Measurements from ENCODE around the gene GDA. TPM values are rescaled to one million over a fixed set of nuclear protein-coding genes. Genes with fewer than 3 reads are reported as not detected.

Gene GDA
- total RNA-seq, 2 donors from 2014 or later = 1.9 TPM; not detected in 1

DNA sequence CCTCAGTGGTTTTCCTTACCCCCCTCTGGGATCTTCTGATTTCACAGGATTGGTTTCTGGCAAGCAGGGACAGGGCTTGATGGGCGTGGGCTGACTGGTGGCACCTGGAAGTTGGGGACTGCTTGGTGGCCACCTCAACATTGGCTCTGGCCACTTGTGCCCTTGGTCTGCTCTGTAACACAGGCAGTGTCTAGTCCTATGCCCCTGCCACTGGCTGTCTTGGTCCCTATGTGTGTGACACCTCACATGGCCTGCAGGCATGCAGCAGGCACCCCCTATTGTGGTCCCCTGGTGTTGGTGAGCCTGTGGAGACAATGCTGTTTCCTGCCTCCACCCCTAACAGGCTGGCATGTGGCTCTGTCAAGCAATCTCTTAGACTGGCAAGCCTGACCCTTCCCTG, 71.3 kb downstream of the GDA start:
- Histone ChIP-seq H3K27me3 (replicated peaks; ENCODE audit: insufficient read depth) (no peaks in the 10 kb centered on the region), H3K36me3 (no peaks in the 10 kb centered on the region), H3K9me3 (no peaks in the 10 kb centered on the region), H3K4me1 (replicated peaks) (no peaks in the 10 kb centered on the region), H3K27ac (no peak overlapping the region), H3K4me3 (no peak overlapping the region)
- intact Hi-C loops (cut with DNase I) = no loop called here
- no peak for TF ChIP-seq POLR2A (IDR thresholded peaks at IDR 0.05)
- TF ChIP-seq POLR2AphosphoS5 (IDR thresholded peaks at IDR 0.05) = no peak
- TF ChIP-seq, protein P1, sequence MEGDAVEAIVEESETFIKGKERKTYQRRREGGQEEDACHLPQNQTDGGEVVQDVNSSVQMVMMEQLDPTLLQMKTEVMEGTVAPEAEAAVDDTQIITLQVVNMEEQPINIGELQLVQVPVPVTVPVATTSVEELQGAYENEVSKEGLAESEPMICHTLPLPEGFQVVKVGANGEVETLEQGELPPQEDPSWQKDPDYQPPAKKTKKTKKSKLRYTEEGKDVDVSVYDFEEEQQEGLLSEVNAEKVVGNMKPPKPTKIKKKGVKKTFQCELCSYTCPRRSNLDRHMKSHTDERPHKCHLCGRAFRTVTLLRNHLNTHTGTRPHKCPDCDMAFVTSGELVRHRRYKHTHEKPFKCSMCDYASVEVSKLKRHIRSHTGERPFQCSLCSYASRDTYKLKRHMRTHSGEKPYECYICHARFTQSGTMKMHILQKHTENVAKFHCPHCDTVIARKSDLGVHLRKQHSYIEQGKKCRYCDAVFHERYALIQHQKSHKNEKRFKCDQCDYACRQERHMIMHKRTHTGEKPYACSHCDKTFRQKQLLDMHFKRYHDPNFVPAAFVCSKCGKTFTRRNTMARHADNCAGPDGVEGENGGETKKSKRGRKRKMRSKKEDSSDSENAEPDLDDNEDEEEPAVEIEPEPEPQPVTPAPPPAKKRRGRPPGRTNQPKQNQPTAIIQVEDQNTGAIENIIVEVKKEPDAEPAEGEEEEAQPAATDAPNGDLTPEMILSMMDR (IDR thresholded peaks at IDR 0.05) = no peak
- 100% methylated on average over 1 of the region's 1 CpG for WGBS
- DNase-seq (ENCODE audit: low spot score) = no peak

DNA sequence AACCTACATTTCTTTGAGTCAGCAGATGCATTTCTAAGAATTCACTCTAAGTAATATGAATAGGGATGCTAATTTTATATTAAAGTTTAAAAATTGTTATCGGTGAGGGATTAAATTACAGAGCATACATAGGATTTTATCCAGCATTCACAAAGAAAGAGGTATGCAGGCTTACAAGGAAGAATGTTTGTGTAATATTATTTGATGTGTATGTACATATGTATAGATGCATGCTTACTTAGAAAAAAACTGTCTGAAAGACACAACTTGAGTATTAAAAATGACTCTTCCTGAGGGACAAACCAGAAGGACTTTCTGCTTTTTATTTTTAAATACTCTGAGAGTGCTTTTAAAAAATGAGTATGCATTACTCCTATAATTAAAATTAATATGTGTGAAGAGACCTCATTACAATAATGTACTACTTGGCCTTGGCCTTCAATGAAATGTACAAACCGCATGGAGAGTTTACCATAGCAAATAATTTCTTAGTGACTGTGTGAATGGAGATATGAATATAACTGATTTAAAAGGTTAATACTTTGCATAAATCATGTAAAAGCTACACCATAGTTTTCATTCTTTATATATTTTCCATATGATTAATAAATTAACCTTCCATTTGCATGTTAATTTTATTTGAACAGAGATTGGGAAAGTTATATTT, 77.0 kb downstream of the GDA start:
- no peak overlapping the region for H3K27ac ChIP-seq
- H3K27me3 ChIP-seq (replicated peaks; ENCODE audit: insufficient read depth) = no peaks in the 10 kb centered on the region
- 93% methylated on average over 2 of the region's 2 CpGs for WGBS
- no peak overlapping the region for H3K4me3 ChIP-seq
- no peaks in the 10 kb centered on the region for H3K9me3 ChIP-seq
- TF ChIP-seq POLR2A (IDR thresholded peaks at IDR 0.05) (no peak), POLR2AphosphoS5 (IDR thresholded peaks at IDR 0.05) (no peak)
- TF ChIP-seq, protein P1 (IDR thresholded peaks at IDR 0.05) = no peak
- intact Hi-C loops (cut with DNase I) = no loop called here
- no peak for DNase-seq (ENCODE audit: low spot score)
- no peaks in the 10 kb centered on the region for H3K4me1 ChIP-seq (replicated peaks)
- H3K36me3 ChIP-seq = no peaks in the 10 kb centered on the region

DNA sequence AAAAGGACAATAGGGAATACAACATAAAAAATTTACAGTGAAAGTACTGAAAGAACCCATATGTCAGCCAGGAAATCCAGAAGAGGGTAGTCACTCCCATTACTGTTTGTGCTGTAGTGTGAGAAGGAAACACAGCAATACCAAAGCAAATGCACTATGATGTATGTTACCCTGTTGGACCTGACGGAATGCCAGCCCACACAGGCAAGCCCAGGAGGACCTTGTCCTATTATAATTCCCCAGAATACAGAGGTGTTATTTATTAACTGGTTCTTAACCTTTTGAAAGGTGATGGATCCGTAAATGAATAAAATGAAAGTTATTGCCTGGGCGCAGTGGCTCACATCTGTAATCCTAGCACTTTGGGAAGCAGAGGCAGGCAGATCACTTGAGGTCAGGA, 79.0 kb downstream of the GDA start:
- WGBS = 86% methylated on average over 3 of the region's 3 CpGs

DNA sequence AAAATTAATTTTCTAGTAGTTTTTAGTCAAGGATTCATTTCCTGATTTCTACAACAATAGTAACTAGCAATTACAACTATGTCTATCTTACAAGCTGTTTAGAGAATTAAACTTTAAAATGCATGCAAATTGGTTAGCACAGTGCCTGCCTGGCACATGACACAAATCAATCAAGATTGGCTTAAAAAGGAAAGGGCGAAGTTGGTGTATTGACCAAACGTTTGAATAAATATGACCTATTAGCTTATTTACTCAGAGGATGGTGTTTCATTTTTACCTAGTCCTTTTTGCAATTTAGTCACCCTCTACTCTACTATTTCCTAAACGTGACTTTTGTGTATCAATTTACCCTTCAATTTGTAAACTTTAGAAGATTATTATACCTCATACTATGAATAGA, 83.5 kb downstream of the GDA start:
- H3K36me3 ChIP-seq = no peaks in the 10 kb centered on the region
- WGBS = 58% methylated on average over 3 of the region's 3 CpGs
- intact Hi-C loops (cut with DNase I) = no loop called here
- no peaks in the 10 kb centered on the region for H3K27me3 ChIP-seq (replicated peaks; ENCODE audit: insufficient read depth)
- H3K9me3 ChIP-seq = no peaks in the 10 kb centered on the region
- DNase-seq (ENCODE audit: low spot score) = no peak
- H3K27ac ChIP-seq = no peak overlapping the region
- no peaks in the 10 kb centered on the region for H3K4me1 ChIP-seq (replicated peaks)
- TF ChIP-seq POLR2A (IDR thresholded peaks at IDR 0.05) (no peak), POLR2AphosphoS5 (IDR thresholded peaks at IDR 0.05) (no peak)
- TF ChIP-seq, protein P1 (IDR thresholded peaks at IDR 0.05) = no peak
- H3K4me3 ChIP-seq = no peak overlapping the region

More for the DNA sequence above, 79.0 kb downstream of the GDA start:
- Histone ChIP-seq H3K36me3 (no peaks in the 10 kb centered on the region), H3K27ac (no peak overlapping the region), H3K9me3 (no peaks in the 10 kb centered on the region), H3K4me1 (replicated peaks) (no peaks in the 10 kb centered on the region), H3K4me3 (no peak overlapping the region), H3K27me3 (replicated peaks; ENCODE audit: insufficient read depth) (no peaks in the 10 kb centered on the region)
- intact Hi-C loops (cut with DNase I) = no loop called here
- TF ChIP-seq, protein P1 (IDR thresholded peaks at IDR 0.05) = no peak
- TF ChIP-seq POLR2A (IDR thresholded peaks at IDR 0.05) (no peak), POLR2AphosphoS5 (IDR thresholded peaks at IDR 0.05) (no peak)
- no peak for DNase-seq (ENCODE audit: low spot score)

DNA sequence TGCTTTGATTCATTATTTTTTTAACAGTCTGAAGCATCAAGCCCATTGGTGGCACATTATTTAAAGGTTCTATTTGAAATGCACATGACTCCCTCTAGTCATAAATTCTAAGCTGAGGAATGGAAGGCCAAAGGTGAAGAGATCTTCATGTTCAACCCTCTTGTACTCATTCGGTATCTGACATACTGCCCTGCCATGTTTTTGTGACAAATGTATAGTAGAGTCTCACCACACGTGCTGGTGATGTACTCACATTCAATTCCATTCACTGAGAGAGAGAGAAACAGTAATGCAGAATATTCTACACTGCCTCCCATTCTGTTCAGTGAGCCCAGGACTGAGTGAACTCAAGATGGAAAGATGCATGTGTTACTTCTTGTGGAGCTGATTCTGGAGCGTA, 98.3 kb downstream of the GDA start:
- TF ChIP-seq POLR2A (IDR thresholded peaks at IDR 0.05) (no peak), POLR2AphosphoS5 (IDR thresholded peaks at IDR 0.05) (no peak)
- TF ChIP-seq, protein P1 (IDR thresholded peaks at IDR 0.05) = no peak

More for the DNA sequence above, 98.3 kb downstream of the GDA start:
- no peaks in the 10 kb centered on the region for H3K9me3 ChIP-seq
- no peak overlapping the region for H3K4me3 ChIP-seq
- intact Hi-C loops (cut with DNase I) = no loop called here
- no peaks in the 10 kb centered on the region for H3K27me3 ChIP-seq (replicated peaks; ENCODE audit: insufficient read depth)
- no peak for DNase-seq (ENCODE audit: low spot score)
- no peaks in the 10 kb centered on the region for H3K4me1 ChIP-seq (replicated peaks)
- no peaks in the 10 kb centered on the region for H3K36me3 ChIP-seq
- H3K27ac ChIP-seq = no peak overlapping the region
- WGBS = 93% methylated on average over 3 of the region's 3 CpGs
